Cardiac septum (tissue), 1 donor: ENCODE data around the gene PALM3. TPM values are rescaled to one million over a fixed set of nuclear protein-coding genes. Genes with fewer than 3 reads are reported as not detected.
A peak's percentile ranks its signal among the peaks of the same experiment; 100 is the strongest.
"Not testable (repeated sequence)": the region's sequence is repeated elsewhere in the genome, so short reads cannot be mapped to it uniquely, and the experiment has no call there.

Experiments
- DNase-seq: peaks from one replicate; pipeline ENCODE4 v3.0.0-alpha.2; 2020; ENCODE audit warnings: low spot score
- intact Hi-C: fragments of 100-400 bp; cut with DNase I; formaldehyde crosslinking; loops from one replicate; pipeline ENCODE4 v1.14.0; 2022
- total RNA-seq: library from RNA; stranded (reverse); fragmentation: NEBNext Ultra II Directional; extraction: Animal tissue kit (Norgen Biotek cat#: 25700); gene quantifications from one replicate; pipeline ENCODE4 v1.2.1, GENCODE V29; 2021
- donor health status: DM: no; HTN: no; CAD: no.

PALM3 gene
- total RNA-seq, 1 donor from 2014 or later = 0.46 TPM

DNA sequence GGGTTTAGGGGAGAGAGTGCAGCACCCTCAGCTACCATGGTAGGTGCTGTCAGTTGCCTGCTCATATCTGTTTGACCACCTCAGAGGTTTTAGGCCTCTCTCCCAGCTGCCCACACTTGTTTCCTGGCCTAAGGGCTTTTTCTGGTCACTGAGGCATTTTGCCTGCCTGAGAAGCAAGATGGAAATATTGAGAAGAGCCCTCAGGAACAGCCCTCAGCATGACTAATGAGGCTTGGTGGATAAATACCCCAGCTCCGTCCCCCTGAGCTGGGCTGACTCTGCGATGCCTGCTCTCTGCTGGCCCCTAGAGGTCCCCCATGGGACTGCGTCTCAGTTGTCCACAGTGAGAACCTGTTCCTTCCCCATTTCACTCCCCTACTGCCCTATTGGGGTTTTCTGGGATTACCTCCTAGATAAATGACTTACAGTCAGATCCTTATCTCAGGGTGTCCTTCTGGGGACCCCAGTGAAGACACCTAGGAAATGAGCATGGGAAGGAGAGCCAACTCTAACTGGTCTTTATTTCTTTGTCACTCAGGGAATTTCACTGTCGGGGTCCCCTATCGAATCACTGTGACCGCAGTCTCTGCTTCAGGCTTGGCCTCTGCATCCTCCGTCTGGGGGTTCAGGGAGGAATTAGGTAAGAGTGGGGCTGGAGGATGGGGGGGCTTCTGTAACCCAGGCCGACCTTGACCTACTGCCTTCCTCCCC, 13.3 kb downstream of the PALM3 start:
- peak; percentile 81 for DNase-seq
- intact Hi-C loops = loop anchor here (10.0 kb wide), 1 partner anchor 164 kb away; no protein-coding TSS in a partner anchor

DNA sequence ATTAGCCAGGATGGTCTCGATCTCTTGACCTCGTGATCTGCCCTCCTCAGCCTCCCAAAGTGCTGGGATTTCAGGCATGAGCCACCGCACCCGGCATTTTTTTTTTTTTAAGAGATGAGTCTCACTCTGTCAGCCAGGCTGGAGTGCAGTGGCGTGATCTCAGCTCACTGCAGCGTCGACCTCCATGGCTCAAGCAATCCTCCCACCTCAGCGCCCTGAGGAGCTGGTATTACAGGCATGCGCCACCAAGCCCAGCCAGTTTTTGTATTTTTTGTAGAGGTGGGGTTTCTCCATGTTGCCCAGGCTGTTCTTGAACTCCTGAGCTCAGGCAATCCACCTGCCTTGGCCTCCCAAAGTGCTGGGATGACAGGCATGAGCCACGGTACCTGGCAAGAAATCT, 14.0 kb downstream of the PALM3 start:
- not testable (repeated sequence) for DNase-seq
- intact Hi-C loops = loop anchor here (10.0 kb wide), 1 partner anchor 163 kb away; no protein-coding TSS in a partner anchor

DNA sequence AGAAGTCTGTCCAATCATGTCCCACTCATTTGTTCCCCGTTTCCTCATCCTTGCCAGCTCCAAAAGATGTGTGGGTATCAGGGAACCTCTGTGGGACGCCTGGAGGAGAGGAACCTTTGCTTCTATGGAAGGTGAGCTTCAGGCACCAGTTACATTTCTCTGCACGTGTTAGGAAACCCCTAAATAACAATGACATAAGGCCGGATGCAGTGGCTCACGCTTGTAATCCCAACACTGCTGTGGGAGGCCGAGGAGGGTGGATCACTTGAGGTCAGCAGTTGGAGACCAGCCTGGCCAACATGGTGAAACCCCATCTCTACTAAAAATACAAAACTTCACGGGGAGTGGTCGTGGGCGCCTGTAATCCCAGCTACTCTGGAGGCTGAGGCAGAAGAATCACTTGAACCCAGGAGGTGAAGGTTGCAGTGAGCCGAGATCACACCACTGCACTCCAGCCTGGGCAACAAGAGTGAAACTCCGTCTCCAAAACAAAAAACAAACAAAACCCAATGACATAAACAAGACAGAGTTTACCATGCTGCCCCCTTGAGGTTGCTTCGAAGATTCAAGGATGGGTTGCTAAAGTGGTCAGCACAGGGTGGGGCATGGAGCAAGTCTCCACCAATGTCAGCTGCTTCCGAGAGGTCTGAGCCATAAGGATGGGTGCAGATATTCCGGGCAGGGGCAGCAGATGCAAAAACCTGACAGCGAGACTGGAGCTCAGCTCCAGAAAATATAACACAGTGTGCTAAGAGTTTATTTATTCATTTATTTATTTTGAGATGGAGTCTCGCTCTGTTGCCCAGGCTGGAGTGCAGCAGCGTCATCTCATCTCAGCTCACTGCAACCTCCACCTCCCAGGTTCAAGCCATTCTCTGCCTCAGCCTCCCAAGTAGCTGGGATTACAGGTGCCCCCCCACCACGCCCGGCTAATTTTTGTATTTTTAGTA, 18.9 kb downstream of the PALM3 start:
- not testable (repeated sequence) for DNase-seq
- intact Hi-C loops = loop anchor here (10.0 kb wide), 1 partner anchor 158 kb away; no protein-coding TSS in a partner anchor

DNA sequence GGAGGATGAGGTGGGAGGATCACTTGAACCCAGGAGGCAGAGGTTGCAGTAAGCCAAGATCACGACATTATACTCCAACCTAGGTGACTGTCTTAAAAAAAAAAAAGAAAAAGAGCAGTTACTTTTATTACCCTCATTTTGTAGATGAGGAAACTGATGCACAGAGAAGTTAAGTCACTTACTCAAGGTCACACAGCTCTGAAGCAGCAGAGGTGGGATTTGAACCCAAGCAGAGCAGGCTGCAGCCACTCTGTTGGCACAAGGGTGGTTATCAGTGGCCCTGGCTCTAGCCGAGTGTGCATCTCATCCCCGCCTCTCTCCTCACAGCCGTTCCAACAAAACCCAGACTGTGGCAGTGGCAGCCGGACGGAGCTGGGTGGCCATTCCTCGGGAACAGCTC, 22.7 kb downstream of the PALM3 start:
- DNase-seq = no peak
- intact Hi-C loops = no loop called here

DNA sequence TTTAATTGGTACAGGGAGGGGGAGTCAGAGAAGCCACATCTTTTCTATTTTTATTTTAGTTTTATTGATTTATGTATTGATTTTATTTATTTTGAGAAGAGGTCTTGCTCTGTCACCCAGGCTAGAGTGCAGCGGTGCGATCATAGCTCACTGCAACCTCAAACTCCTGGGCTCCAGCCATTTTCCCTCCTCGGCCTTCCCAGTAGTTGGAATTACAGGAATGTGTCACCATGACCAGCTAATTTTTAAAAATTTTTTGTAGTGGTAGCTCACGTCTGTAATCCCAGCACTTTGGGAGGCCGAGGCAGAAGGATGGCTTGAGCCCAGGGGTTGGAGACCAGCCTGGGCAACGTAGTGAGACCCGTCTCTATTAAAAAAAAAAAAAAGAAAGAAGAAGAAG, 26.2 kb downstream of the PALM3 start:
- no peak for DNase-seq
- intact Hi-C loops = loop anchor here (1.0 kb wide), 1 partner anchor 11 kb away; no protein-coding TSS in a partner anchor

DNA sequence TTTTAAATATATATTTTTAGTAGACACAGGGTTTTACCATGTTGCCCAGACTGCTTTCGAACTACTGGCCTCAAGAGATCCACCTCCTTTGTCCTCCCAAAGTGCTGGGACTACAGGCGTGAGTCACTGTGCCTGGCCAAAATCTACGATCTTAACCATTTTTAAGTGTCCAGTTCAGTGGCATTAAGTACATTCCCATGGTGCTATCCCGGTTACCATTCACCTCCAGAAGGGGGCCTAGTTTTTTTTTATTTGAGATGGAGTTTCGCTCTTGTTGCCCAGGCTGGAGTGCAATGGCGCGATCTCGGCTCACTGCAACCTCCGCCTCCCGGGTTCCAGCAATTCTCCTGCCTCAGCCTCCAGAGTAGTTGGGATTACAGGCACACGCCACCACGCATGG, 26.7 kb downstream of the PALM3 start:
- DNase-seq, intact Hi-C loops: not testable (repeated sequence)

DNA sequence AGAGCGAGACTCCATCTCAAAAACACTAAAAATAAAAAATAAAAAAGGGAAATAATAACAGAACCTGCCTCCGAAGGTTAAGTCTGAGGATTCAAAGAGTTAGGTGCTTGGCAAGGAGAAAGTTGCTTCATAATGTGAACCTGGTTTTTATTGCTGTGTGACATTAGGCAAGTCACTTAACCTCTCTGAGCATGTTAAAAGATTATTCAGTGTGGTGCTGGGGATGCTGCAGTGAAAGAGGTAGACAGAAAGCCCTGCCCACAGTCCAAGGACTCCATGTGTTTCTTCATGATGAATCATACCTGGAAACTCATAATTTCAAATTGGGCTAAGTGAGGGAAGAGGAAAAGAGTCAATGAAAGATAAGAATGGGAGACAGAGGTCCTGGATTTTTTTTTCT, 27.9 kb downstream of the PALM3 start:
- intact Hi-C loops = no loop called here
- no peak for DNase-seq

DNA sequence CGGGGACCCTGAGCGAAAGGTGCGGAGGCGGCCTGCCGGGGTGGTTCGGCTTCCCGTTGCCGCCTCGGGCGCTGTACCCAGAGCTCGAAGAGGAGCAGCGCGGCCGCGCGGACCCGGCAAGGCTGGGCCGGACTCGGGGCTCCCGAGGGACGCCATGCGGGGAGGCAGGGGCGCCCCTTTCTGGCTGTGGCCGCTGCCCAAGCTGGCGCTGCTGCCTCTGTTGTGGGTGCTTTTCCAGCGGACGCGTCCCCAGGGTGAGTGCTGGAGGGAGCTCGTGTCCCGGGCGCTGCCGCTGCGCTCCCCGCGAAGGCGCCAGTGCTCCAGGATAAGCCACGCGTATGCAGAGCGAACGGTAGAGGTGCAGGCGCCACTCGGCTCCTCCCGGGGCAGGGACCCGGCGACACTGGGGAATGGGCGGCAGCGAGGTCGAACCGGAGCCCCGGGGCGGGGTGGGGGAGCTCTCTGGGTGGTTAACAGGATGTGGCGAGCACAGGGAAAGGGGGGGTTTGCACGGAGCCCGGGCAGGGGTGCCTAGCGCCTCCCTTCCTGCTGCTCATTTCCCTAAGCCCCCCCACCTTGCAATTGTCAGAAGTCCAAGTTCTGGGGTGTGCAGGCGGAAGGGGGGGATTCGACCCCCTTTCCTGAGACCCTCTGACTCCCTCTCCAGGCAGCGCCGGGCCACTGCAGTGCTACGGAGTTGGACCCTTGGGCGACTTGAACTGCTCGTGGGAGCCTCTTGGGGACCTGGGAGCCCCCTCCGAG, 30.0 kb downstream of the PALM3 start, which contains the start of gene IL27RA:
IL27RA (plus strand) TSS at position 44 of the 762 bp plus-strand sequence; CDS start at position 155, 111 bp downstream.
- intact Hi-C loops = no loop called here
- DNase-seq = peak; percentile 83

DNA sequence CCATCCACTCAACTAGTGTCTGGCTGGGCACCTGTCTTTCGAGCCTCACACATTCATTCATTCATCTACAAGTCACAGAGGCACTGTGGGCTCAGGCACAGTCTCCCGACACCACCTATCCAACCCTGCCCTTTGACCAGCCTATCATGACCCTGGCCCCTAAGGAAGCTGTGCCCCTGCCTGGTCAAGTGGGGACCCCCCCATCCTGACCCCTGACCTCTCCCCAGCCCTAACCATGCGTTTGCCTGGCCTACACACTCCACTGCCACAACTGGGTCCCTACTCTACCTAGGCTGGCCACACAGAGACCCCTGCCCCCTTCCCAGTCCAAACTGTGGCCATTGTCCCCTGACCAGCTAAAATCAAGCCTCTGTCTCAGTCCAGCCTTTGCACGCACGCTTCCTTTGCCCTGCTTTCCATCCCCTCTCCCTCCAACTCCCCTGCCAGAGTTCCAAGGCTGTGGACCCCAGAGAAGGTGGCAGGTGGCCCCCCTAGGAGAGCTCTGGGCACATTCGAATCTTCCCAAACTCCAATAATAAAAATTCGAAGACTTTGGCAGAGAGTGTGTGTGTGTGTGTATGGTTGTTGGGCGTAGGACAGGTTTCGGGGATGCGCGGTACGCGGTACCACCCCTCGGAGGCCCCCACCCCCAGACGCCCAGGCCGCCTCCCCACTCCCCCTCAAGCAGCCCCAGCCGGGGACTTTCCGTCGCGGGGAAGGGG, 30.7 kb downstream of the PALM3 start:
- intact Hi-C loops = no loop called here
- DNase-seq = no peak

DNA sequence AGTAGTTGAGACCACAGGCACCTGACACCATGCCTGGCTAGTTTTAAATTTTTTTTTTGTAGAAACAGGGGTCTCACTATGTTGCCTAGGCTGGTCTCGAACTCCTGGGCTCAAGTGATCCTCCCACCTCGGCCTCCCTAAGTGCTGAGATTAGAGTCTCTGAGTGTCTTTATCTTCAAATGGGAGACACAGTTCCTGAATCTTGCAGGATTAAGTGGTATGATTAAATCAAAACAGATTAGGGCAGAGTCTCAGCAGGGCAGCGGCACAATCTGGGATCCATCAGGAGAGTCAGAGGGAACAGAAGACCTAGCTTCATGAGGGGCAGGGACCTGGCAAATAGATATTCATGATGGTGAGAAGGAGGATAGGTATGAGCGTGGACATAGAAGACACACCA, 33.0 kb downstream of the PALM3 start:
- intact Hi-C loops = no loop called here
- DNase-seq = no peak

DNA sequence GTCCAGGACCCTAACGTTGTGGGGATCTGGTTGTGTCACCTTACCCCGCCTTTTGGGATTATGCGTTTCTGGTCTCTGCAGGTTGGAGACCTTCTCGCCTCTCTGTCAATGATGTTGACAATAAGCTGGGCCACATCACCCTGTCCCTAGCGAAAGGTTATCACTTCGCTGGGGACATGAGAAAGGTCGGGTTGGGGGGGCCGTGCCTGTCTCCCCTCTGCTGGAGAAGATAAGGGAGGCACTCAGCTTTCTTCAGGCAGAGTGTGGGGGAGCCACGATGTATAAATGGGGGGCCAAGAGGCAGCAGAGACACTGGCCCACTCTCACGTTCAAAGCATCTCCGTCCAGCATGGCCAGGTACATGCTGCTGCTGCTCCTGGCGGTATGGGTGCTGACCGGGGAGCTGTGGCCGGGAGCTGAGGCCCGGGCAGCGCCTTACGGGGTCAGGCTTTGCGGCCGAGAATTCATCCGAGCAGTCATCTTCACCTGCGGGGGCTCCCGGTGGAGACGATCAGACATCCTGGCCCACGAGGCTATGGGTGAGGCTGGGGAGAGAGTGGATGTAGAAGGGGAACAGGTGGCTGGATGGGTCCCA, 33.9 kb downstream of the PALM3 start, which contains the start of gene RLN3:
RLN3 (plus strand) TSS at position 293 of the 595 bp plus-strand sequence; CDS start at position 350, 57 bp downstream.
- no peak for DNase-seq
- intact Hi-C loops = no loop called here

DNA sequence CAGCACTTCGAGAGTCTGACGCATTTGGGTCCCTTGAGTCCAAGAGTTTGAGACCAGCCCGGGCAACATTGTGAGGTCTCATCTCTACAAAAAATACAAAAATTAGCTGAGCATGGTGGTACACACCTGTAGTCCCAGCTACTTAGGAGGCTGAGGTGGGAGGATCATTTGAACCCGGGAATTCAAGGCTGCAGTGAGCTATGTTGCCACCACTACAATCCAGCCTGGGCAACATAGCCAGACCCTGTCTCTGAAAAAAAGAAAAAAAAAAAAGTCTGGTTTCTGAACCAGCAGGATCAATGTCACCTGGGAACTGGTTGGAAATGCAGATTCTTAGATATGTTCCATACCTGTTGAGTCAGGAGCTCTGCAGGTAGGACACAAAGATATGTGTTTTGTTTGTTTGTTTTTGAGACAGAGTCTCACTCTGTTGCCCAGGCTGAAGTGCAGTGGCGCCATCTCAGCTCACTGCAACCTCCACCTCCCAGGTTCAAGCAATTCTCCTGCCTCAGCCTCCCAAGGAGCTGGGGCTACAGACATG, 35.2 kb downstream of the PALM3 start:
- intact Hi-C loops, DNase-seq: not testable (repeated sequence)

DNA sequence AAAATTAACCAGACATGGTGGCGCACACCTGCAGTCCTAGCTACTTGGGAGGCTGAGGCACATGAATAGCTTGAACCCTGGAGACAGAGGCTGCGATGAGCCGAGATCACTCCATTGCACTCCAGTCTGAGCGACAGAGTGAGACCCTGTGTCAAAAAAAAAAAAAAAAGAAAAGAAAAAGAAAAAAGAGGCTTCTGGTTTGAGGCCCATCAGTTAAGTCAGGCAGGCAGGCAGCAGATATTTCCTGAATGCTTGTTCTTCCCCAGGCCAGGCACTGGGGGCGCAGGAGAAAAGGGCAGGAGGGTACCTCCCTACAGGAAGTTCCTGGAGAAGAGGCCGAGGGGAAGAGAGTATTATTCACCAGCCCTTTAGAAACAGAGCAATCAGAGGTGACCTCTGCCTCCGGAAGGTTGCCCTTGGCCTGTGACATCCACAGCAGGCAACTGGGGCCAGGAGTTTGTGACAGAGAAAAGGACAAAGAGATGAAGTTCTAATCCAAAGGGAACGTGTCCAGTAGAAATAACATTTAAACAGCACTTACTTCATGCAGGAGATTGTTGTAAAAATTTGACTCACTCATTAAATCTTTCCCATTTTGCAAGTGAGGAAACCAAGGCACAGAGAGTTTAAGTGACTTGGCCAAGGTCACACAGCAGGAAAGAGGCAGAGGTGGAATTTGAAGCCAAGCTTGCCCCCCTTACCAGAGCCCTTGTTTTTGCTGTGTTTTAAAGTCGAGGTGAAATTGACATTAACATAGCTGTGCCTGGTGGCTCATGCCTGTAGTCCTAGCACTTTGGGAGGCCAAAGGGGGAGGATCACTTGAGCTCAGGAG, 38.3 kb downstream of the PALM3 start:
- intact Hi-C loops = loop anchor here (1.0 kb wide), 1 partner anchor 13 kb away; no protein-coding TSS in a partner anchor
- DNase-seq = no peak

DNA sequence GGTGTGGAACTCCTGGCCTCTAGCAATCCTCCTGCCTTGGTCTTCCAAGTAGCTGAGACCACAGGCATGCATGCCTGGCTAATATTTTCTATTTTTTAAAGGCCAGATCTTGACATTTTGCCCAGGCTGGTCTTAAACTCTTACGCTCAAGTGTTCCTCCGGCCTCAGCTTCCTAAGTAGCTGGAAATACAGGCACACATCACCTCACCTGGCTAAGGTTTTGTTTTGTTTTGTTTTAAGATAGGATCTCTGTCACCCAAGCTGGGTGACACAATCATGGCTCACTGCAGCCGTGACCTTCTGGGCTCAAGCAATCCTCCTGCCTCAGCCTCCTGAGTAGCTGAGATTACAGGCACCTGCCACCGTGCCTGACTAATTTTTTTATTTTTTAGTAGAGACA, 39.4 kb downstream of the PALM3 start:
- intact Hi-C loops = no loop called here
- DNase-seq = no peak

DNA sequence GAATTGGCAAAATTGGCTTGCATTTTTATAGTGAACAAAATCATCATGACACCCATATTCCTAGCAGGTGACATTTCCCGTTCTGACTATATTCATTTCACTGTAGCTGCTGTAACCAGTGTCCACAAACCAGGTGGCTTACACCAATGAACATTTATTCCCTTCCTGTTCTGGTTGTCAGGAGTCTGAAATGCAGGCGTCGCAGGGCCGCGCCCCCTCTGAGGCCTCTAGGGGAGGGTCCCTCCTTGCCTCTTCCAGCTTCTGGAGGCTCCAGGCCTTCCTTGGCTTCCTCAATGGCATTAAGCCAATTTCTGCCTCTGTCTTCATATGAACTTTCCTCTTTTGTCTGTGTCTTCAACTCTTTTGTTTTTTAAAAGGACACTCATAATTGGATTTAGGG, 40.4 kb downstream of the PALM3 start:
- DNase-seq = no peak

DNA sequence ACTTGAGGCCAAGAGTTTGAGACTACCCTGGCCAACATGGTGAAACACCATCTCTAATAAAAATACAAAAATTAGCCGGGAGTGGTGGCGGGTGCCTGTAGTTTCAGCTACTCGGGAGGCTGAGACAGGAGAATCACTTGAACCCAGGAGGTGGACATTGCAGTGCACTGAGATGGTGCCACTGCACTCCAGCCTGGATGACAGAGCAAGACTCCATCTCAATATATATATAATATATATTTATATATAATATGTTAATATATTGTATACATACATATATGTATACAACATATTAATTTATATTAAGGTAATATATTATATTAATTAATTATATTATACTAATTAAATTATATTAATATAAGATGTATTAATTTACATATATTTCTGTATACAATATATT, 42.1 kb downstream of the PALM3 start:
- DNase-seq, intact Hi-C loops: not testable (repeated sequence)

More for the DNA sequence above, 40.4 kb downstream of the PALM3 start:
- intact Hi-C loops = no loop called here

DNA sequence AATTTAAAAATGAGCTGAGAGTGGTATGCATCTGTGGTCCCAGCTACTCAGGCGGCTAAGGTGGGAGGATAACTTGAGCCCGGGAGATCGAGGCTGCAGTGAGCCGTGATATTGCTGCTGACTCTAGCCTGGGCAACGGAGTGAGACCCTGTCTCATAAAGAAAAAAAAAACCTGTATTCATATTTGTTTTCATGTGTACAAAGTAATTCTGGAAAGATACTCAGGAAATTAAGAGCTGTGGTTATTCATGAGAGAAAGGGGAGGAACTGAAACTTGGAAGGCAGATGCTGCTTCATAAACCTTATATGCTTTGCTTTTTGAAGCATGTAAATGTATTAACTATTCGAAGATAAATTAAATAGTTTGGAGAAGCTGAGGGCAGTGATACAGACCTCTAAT, 42.8 kb downstream of the PALM3 start:
- intact Hi-C loops = no loop called here

More for the DNA sequence above, 42.8 kb downstream of the PALM3 start:
- no peak for DNase-seq
